SIG-M5 treated with dmso at 0.1 percent for 504 hours (cell line): Measurements from ENCODE around the gene PHLDA2.

Experiments used
- DNase-seq: peaks from one replicate; lab custom pipeline; 2025; ENCODE audit not compliant: unreplicated experiment; lab: John Stamatoyannopoulos, UW

PHLDA2 gene

GRCh38 chr11:2930704-2931419 is 1.6 kb upstream of the PHLDA2 start:
- no peak for DNase-seq

DNA sequence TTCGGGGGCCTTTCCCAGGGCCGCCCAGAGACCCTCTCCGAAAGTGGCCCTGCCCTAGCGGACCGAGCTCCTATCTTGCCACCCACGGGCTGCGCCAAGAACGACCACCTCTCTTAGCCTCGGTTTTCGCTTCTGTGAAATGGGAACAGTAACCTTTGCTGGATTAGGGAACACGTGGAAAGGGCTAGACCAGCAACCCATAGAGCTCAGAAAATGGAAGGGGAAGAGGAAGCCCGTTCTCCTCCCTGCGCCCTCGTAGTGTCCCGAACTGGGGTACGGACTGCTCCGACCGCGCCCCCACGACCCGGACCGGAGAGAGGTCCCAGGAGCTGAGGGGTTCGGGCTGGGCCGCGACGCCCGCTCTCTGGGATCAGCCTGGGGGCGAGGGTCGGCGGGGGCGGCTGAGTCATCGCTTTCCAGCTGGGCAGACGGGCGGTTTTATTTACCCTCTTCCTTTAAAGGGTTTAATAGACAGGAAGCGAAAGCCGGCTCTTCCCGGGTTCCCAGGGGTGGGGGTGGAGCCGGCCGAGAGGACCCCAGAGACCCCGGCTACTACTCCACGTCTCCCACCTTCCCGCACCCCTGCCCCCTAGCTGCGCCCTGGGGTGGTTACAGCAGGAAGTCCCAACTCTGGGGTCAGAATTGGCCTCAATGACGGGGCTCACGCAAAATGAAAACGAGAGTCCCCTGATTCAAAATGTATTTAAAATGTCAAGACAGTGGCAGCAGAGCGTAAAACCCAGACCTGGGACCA is 907 bp upstream of the PHLDA2 start:
- DNase-seq = peak; percentile 51

- DNase-seq = no peak
Observed at GRCh38 chr11:2929531-2929949, 320 bp upstream of the PHLDA2 start.

DNA sequence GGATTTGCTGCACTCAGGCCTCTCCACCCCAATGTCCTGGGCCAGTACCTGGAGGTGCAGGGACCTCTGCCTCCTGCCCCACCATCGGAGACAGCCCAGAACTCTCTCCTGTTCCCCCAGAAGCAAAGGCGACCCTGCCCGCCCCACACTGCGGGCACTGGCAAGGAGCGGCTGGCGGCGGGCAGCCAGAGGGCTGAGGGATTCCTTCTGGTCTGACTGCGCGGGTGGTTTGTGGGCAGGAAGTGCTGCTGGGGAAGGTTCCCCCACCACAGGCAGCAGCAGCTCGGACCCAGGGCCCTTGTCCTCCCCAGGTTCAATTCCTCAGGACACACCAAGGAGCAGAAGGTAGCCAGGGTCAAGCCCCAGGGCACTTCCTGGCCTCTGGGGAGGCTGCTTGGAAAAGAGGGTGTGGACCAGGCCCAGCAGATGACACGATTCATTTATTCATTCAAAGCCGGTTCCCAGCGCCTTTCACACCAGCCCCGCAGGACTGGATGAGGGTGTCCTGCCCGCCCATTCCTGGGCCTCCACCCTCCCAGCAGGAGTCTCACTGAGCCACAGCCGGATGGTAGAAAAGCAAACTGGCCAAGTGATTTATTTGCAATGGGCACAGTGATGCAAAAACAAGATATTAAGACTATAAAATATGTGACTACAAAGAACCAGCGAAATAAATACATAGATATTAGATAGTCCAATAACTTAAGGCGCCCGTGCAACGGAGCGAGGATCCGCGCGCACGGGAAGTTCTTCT is 1.2 kb downstream of the PHLDA2 start:
- no peak for DNase-seq

- DNase-seq = no peak
Observed at GRCh38 chr11:2927121-2927800, 2.0 kb downstream of the PHLDA2 start.

GRCh38 chr11:2926611-2927051 is 2.6 kb downstream of the PHLDA2 start:
- DNase-seq = no peak

DNA sequence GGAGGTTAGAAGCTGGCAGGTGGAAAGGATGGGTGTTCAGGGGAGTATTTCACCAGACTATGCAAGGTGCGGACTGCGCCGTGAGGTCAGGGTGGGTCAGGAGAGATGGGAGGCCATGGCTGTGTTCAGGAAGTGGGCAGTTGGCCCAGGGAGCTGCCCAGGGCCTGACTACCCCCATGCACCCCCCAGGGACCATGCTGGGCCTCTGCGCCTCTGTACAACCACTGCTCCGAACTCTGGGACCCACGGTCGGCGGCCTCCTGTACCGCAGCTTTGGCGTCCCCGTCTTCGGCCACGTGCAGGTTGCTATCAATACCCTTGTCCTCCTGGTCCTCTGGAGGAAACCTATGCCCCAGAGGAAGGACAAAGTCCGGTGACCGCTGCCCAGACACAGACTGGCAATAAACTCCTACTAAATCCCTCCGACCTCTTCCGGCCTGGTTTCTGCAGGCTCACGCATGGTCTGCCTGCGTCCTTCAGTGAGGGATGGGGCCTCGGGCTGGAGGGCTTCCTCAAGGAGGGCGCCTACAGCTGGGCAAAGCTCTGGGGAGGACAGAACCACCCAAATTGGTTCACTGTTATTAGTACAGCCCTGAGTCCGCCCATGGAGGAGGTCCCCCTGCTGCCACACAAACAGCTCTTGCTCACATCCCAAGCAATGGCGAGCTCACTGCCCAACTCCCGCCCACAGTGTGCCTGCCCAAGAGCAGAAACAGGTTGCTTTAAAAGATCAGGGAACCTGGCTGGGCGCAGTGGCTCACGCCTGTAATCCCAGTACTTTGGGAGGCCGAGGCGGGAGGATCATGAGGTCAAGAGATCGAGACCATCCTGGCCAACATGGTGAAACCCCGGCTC is 4.2 kb downstream of the PHLDA2 start:
- DNase-seq = no peak

- no peak for DNase-seq
Observed at GRCh38 chr11:2924381-2924780, 4.8 kb downstream of the PHLDA2 start.

- no peak for DNase-seq
Observed at GRCh38 chr11:2923446-2924375, 5.5 kb downstream of the PHLDA2 start.

DNA sequence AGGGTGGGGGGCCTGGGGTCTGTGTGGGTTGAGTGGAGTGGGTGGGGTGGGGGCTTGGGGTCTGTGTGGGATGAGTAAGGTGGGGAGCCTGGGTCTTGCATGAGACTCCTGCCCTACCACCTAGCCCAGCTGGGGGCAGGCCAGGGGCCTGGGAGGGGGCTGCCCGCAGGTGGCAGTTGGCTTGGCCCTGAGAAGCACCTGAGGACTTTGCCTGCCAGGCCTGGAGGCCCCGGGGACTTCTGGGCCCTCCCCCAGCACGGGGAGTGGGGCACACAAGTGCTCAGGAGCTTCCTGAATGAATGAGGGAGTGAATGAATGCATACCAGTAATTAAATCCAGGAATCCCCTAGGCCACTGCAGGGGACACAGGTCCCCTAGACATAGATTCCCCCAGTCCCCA is 6.6 kb downstream of the PHLDA2 start:
- no peak for DNase-seq

DNA sequence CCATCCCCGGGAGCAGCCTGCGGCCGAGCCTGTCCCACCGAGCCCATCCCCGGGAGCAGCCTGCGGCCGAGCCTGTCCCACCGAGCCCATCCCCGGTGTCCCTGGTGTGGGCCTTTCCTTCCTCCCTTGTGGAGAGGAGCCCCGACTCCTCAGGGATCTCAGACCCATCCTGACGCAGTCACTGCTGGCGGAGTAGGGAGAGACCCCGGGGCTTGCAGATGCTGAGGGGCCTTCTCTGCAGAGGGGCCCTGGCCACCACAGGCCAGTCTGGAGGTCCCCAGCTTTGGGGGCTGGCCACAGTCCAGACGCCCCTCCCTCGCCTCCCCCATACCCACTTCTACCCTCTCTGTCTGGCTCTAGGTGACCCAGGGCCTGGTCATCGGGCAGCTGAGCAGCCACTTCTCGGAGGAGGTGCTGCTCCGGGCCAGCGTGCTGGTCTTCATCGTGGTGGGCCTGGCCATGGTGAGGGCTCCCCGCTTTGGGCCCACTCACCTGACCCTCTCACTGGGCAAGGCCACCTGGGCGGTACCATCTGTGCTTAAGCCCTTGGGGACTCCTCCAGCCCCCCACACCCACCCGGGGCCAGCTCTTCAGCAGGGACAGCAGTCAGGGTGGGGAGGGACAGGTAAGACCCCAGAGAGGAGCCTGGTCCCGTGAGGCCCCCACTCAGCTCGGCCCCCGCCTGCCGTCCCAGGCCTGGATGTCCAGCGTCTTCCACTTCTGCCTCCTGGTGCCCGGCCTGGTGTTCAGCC is 7.3 kb downstream of the PHLDA2 start:
- no peak for DNase-seq

DNA sequence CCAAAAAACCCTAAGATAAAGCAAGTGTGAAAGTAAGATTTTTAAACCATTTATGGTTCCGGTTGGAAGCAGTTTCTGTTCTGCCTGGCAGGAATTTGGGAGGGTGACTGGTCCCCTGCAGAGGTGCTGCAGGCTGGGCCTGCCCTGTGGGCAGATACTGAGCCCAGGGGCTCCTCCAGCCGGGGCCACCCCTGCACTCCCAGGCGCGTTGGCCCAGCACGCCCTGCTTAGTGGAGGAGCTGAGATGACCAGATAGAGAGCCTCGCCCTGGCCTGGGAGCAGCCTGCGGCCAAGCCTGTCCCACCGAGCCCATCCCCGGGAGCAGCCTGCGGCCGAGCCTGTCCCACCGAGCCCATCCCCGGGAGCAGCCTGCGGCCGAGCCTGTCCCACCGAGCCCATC is 8.0 kb downstream of the PHLDA2 start:
- DNase-seq = no peak

GRCh38 chr11:2920343-2920742 is 8.9 kb downstream of the PHLDA2 start:
- no peak for DNase-seq

DNA sequence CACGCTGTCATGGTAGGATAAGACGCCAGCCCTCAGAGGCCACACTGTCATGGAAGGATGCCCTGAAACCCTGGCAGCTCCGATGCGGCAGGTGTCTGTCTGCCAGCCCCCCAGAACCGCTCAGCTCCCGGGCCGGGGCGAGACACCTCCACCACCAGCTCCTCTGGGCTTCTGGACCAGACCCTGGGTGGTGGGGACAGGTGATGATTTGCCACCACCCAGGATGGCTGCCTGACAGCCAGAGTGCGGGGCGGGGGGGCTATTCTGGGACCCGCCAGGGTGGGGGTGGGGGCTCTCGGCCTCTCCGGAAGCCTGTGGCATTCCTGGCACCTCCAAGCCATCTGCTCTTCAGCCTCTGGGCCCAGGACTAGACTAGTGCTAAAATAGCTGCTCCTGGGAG is 9.4 kb downstream of the PHLDA2 start:
- no peak for DNase-seq

DNA sequence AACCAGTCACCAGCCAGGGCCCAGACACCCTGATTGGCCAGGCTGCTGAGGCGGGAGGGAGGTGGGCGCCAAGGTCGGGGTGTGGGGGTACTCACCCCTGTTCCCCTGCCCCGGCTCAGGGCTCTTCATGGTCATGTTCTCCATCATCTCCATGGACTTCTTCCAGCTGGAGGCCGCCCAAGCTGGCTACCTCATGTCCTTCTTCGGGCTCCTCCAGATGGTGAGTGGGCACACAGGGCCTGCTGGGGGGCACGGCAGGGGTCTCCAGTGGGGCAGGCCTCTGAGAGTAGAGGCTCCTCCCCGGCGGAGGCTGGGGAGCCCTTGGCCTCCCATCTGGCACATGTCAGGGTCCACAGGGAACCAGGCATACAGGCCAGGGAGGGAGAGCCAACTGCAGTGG is 10.0 kb downstream of the PHLDA2 start:
- DNase-seq = no peak

DNA sequence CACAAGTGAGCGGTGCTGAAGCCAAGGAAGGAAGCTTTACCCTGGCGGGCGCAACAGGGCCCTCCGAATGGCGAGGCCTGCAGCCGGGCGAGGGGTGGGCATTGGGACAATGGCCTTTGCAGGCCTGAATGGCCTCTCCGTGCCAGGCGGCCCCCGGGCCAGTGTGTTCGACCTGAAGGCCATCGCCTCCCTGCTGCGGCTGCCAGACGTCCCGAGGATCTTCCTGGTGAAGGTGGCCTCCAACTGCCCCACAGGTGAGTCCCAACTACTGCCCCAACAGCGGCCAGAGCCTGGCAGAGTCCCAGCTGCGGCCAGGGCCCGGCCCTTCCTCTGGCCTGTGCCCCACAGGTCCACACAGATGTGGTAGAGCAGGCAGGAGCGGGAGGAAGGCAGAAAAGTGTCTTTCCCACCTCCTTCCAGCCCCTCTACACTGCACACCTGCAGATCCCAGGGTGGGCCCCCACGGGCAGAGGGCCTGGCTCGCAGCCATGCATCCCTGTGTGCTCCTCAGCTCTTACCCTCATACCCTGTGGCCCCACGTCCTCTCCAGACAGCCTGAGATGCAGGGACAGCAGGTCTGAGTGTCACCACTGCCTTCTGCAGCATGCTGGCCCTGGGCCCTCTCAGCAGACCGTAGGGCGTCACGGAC is 11.3 kb downstream of the PHLDA2 start:
- DNase-seq = no peak

DNA sequence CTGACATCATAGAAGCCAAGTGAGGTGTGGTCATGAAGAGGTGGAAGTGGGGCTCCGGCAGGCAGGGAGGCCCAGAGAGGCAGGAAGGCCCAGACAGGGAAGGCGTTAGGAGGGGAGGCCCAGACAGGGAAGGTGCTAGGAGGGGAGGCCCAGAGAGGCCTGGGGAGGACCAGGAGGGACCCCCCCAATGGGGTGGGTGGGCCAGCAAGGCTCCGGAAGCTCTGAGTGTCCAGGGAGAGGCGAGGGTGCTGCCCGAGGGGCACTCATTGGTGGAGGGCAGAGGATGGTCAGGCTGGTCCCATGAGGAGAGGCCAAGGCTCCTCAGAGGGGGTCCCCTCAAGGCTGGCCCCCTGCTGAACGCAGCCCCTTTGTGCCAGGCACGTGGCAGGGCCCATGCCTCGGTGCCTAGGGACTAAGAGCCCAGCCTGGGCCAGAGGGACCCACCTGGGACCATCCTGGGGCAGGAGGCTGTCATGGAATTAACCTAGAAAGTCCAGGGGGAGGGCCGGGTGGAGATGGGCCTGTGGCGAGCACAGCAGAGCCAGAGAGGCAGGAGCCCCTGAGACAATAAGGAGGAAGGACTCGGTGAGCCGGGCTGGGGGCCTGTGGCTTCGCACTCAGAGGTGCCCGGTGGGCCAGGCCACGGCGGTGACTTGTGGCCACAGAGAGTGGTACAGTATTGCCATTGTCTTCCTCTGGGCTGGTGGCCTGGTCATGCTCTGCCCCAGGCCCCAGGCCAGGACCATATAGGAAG is 12.2 kb downstream of the PHLDA2 start:
- DNase-seq = no peak
